Measurements from ENCODE around the gene SPRR1B. TPM values are rescaled to one million over a fixed set of nuclear protein-coding genes. Genes with fewer than 3 reads are reported as not detected.

Gene SPRR1B
- not detected for polyA plus RNA-seq (2013, experiment 1 of 2)
- polyA plus RNA-seq (2013, experiment 2 of 2) = not detected

GRCh38 chr1:153030895-153031294, at the start of gene SPRR1B:
Gene SPRR1B (plus strand): TSS chr1:153031203. CDS start chr1:153032346, 1,143 bp downstream.
- Histone ChIP-seq H3K14ac (ENCODE audit: low read length in 2 of 2) (no peak within 1 kb of the TSS), H3K4me3 (ENCODE audit: insufficient read depth in 1 of 2, low read depth in 1 of 2, low read length in 2 of 2) (no peak within 1 kb of the TSS), H3K4ac (ENCODE audit: low read depth in 1 of 2, low read length in 2 of 2) (no peak within 1 kb of the TSS), H2BK15ac (ENCODE audit: low read depth, poor library complexity, severe bottlenecking) (no peak within 1 kb of the TSS), H3K23ac (ENCODE audit: low read length in 2 of 2) (no peak within 1 kb of the TSS), H2AFZ (ENCODE audit: low read depth, low read length) (no peak within 1 kb of the TSS), H3K36me3 (ENCODE audit: control insufficient read depth in 1 of 2, insufficient read depth in 2 of 2, low read depth in 1 of 2, low read length in 2 of 2) (no peaks in the 10 kb centered on the region), H3K4me2 (ENCODE audit: low read length, poor library complexity, severe bottlenecking) (no peak within 1 kb of the TSS), H2BK120ac (ENCODE audit: low read depth, low read length) (no peak within 1 kb of the TSS), H3K18ac (ENCODE audit: low read depth in 1 of 2, low read length in 2 of 2) (no peak within 1 kb of the TSS), H3K27me3 (ENCODE audit: control insufficient read depth in 1 of 2, insufficient read depth in 1 of 2, low read length in 2 of 2) (no peaks in the 10 kb centered on the region), H3K9ac (ENCODE audit: low read length) (no peak within 1 kb of the TSS), H2BK5ac (ENCODE audit: low read depth, low read length, poor library complexity, severe bottlenecking) (no peak within 1 kb of the TSS), H3K4me1 (ENCODE audit: control insufficient read depth, insufficient read depth, low read depth, low read length) (no peaks in the 10 kb centered on the region), H2AK5ac (ENCODE audit: low read length, severe bottlenecking) (no peak within 1 kb of the TSS), H2BK12ac (ENCODE audit: low read length in 2 of 2) (no peak within 1 kb of the TSS), H3K79me1 (replicated peaks; ENCODE audit: low read length, poor library complexity, severe bottlenecking) (no peaks in the 10 kb centered on the region), H4K8ac (ENCODE audit: low read length) (no peak within 1 kb of the TSS), H3K27ac (ENCODE audit: low read length, poor library complexity, severe bottlenecking) (no peak within 1 kb of the TSS), H4K91ac (ENCODE audit: low read length) (no peak within 1 kb of the TSS), H3K9me3 (ENCODE audit: control insufficient read depth, low read length) (no peaks in the 10 kb centered on the region)
- DNase-seq = no peak

- H3K9me3 ChIP-seq (ENCODE audit: control insufficient read depth, low read length) = no peaks in the 10 kb centered on the region
- H3K4me2 ChIP-seq (ENCODE audit: low read length, poor library complexity, severe bottlenecking) = no peak overlapping the region
- no peak overlapping the region for H3K18ac ChIP-seq (ENCODE audit: low read depth in 1 of 2, low read length in 2 of 2)
- H3K14ac ChIP-seq (ENCODE audit: low read length in 2 of 2) = no peak overlapping the region
- no peak overlapping the region for H4K91ac ChIP-seq (ENCODE audit: low read length)
- no peak overlapping the region for H2BK15ac ChIP-seq (ENCODE audit: low read depth, poor library complexity, severe bottlenecking)
- H2AFZ ChIP-seq (ENCODE audit: low read depth, low read length) = no peak overlapping the region
- H2BK5ac ChIP-seq (ENCODE audit: low read depth, low read length, poor library complexity, severe bottlenecking) = no peak overlapping the region
- no peak overlapping the region for H3K27ac ChIP-seq (ENCODE audit: low read length, poor library complexity, severe bottlenecking)
- H2BK120ac ChIP-seq (ENCODE audit: low read depth, low read length) = no peak overlapping the region
- no peak overlapping the region for H2BK12ac ChIP-seq (ENCODE audit: low read length in 2 of 2)
- no peak overlapping the region for H3K9ac ChIP-seq (ENCODE audit: low read length)
- H4K8ac ChIP-seq (ENCODE audit: low read length) = no peak overlapping the region
- H3K4me3 ChIP-seq (ENCODE audit: insufficient read depth in 1 of 2, low read depth in 1 of 2, low read length in 2 of 2) = no peak overlapping the region
- WGBS = 71% methylated on average over 4 of the region's 4 CpGs
- no peaks in the 10 kb centered on the region for H3K4me1 ChIP-seq (ENCODE audit: control insufficient read depth, insufficient read depth, low read depth, low read length)
- H2AK5ac ChIP-seq (ENCODE audit: low read length, severe bottlenecking) = no peak overlapping the region
- H3K36me3 ChIP-seq (ENCODE audit: control insufficient read depth in 1 of 2, insufficient read depth in 2 of 2, low read depth in 1 of 2, low read length in 2 of 2) = no peaks in the 10 kb centered on the region
- H3K23ac ChIP-seq (ENCODE audit: low read length in 2 of 2) = no peak overlapping the region
- no peak for DNase-seq
- H3K4ac ChIP-seq (ENCODE audit: low read depth in 1 of 2, low read length in 2 of 2) = no peak overlapping the region
- H3K27me3 ChIP-seq (ENCODE audit: control insufficient read depth in 1 of 2, insufficient read depth in 1 of 2, low read length in 2 of 2) = peaks cover 0 to 13% of the 10 kb centered on the region in 2 experiments
- H3K79me1 ChIP-seq (replicated peaks; ENCODE audit: low read length, poor library complexity, severe bottlenecking) = no peaks in the 10 kb centered on the region
Observed at GRCh38 chr1:152982076-152982475, 48.9 kb upstream of the SPRR1B start.

- no peak overlapping the region for H2BK12ac ChIP-seq (ENCODE audit: low read length in 2 of 2)
- no peaks in the 10 kb centered on the region for H3K36me3 ChIP-seq (ENCODE audit: control insufficient read depth in 1 of 2, insufficient read depth in 2 of 2, low read depth in 1 of 2, low read length in 2 of 2)
- no peak overlapping the region for H2BK120ac ChIP-seq (ENCODE audit: low read depth, low read length)
- H3K9me3 ChIP-seq (ENCODE audit: control insufficient read depth, low read length) = no peaks in the 10 kb centered on the region
- no peak overlapping the region for H2BK15ac ChIP-seq (ENCODE audit: low read depth, poor library complexity, severe bottlenecking)
- H3K27me3 ChIP-seq (ENCODE audit: control insufficient read depth in 1 of 2, insufficient read depth in 1 of 2, low read length in 2 of 2) = peaks cover 0 to 13% of the 10 kb centered on the region in 2 experiments
- no peak overlapping the region for H3K18ac ChIP-seq (ENCODE audit: low read depth in 1 of 2, low read length in 2 of 2)
- H3K4me1 ChIP-seq (ENCODE audit: control insufficient read depth, insufficient read depth, low read depth, low read length) = no peaks in the 10 kb centered on the region
- no peaks in the 10 kb centered on the region for H3K79me1 ChIP-seq (replicated peaks; ENCODE audit: low read length, poor library complexity, severe bottlenecking)
- H3K4me3 ChIP-seq (ENCODE audit: insufficient read depth in 1 of 2, low read depth in 1 of 2, low read length in 2 of 2) = no peak overlapping the region
- no peak for DNase-seq
- H3K23ac ChIP-seq (ENCODE audit: low read length in 2 of 2) = no peak overlapping the region
- H3K4ac ChIP-seq (ENCODE audit: low read depth in 1 of 2, low read length in 2 of 2) = no peak overlapping the region
- H4K8ac ChIP-seq (ENCODE audit: low read length) = no peak overlapping the region
- H2BK5ac ChIP-seq (ENCODE audit: low read depth, low read length, poor library complexity, severe bottlenecking) = no peak overlapping the region
- H3K9ac ChIP-seq (ENCODE audit: low read length) = no peak overlapping the region
- no peak overlapping the region for H2AFZ ChIP-seq (ENCODE audit: low read depth, low read length)
- no peak overlapping the region for H4K91ac ChIP-seq (ENCODE audit: low read length)
- no peak overlapping the region for H2AK5ac ChIP-seq (ENCODE audit: low read length, severe bottlenecking)
- no peak overlapping the region for H3K27ac ChIP-seq (ENCODE audit: low read length, poor library complexity, severe bottlenecking)
- H3K4me2 ChIP-seq (ENCODE audit: low read length, poor library complexity, severe bottlenecking) = no peak overlapping the region
- H3K14ac ChIP-seq (ENCODE audit: low read length in 2 of 2) = no peak overlapping the region
Observed at GRCh38 chr1:152983234-152983633, 47.8 kb upstream of the SPRR1B start.

GRCh38 chr1:152983743-152984142, 47.3 kb upstream of the SPRR1B start, which contains the start of gene SPRR1A:
Gene SPRR1A (plus strand): TSS chr1:152984081. CDS start chr1:152985231, 1,150 bp downstream.
- Histone ChIP-seq H3K79me1 (replicated peaks; ENCODE audit: low read length, poor library complexity, severe bottlenecking) (no peaks in the 10 kb centered on the region), H4K8ac (ENCODE audit: low read length) (no peak within 1 kb of the TSS), H2BK5ac (ENCODE audit: low read depth, low read length, poor library complexity, severe bottlenecking) (no peak within 1 kb of the TSS), H2BK120ac (ENCODE audit: low read depth, low read length) (no peak within 1 kb of the TSS), H3K4ac (ENCODE audit: low read depth in 1 of 2, low read length in 2 of 2) (no peak within 1 kb of the TSS), H3K36me3 (ENCODE audit: control insufficient read depth in 1 of 2, insufficient read depth in 2 of 2, low read depth in 1 of 2, low read length in 2 of 2) (no peaks in the 10 kb centered on the region), H3K4me2 (ENCODE audit: low read length, poor library complexity, severe bottlenecking) (no peak within 1 kb of the TSS), H2AFZ (ENCODE audit: low read depth, low read length) (no peak within 1 kb of the TSS), H2AK5ac (ENCODE audit: low read length, severe bottlenecking) (no peak within 1 kb of the TSS), H2BK15ac (ENCODE audit: low read depth, poor library complexity, severe bottlenecking) (no peak within 1 kb of the TSS), H3K4me1 (ENCODE audit: control insufficient read depth, insufficient read depth, low read depth, low read length) (no peaks in the 10 kb centered on the region), H3K27ac (ENCODE audit: low read length, poor library complexity, severe bottlenecking) (no peak within 1 kb of the TSS), H3K18ac (ENCODE audit: low read depth in 1 of 2, low read length in 2 of 2) (no peak within 1 kb of the TSS), H3K23ac (ENCODE audit: low read length in 2 of 2) (no peak within 1 kb of the TSS), H2BK12ac (ENCODE audit: low read length in 2 of 2) (no peak within 1 kb of the TSS), H3K9ac (ENCODE audit: low read length) (no peak within 1 kb of the TSS), H3K9me3 (ENCODE audit: control insufficient read depth, low read length) (no peaks in the 10 kb centered on the region), H4K91ac (ENCODE audit: low read length) (no peak within 1 kb of the TSS), H3K4me3 (ENCODE audit: insufficient read depth in 1 of 2, low read depth in 1 of 2, low read length in 2 of 2) (no peak within 1 kb of the TSS), H3K14ac (ENCODE audit: low read length in 2 of 2) (no peak within 1 kb of the TSS), H3K27me3 (ENCODE audit: control insufficient read depth in 1 of 2, insufficient read depth in 1 of 2, low read length in 2 of 2) (peaks cover 0 to 11% of the 10 kb centered on the region in 2 experiments)
- 100% methylated on average over 2 of the region's 3 CpGs for WGBS
- no peak for DNase-seq
